HG03442 (cell line): Measurements from ENCODE around the gene ESYT2.

Source experiments
- ATAC-seq: cut with Tn5 transposase; IDR thresholded peaks from one replicate; pipeline ENCODE4 v1.9.1; 2021; ENCODE audit warnings: mild to moderate bottlenecking, moderate library complexity; ENCODE audit not compliant: unreplicated experiment

The ESYT2 gene

GRCh38 chr7:158804335-158804734 lies 25.0 kb downstream of the ESYT2 start:
- no peak for ATAC-seq

GRCh38 chr7:158803367-158803969 lies 25.8 kb downstream of the ESYT2 start:
- no peak for ATAC-seq

- no peak for ATAC-seq
These were observed 26.6 kb downstream of the ESYT2 start for GRCh38 chr7:158802535-158803366.

- no peak for ATAC-seq
These were observed 30.6 kb downstream of the ESYT2 start for GRCh38 chr7:158798741-158799140.

- ATAC-seq: no peak
These were observed 32.6 kb downstream of the ESYT2 start for GRCh38 chr7:158796667-158797066.

- no peak for ATAC-seq
These were observed 34.0 kb downstream of the ESYT2 start for GRCh38 chr7:158795272-158795671.

- ATAC-seq: no peak
These were observed 38.2 kb downstream of the ESYT2 start for GRCh38 chr7:158791107-158791506.

GRCh38 chr7:158789842-158790241 lies 39.5 kb downstream of the ESYT2 start:
- ATAC-seq: no peak

GRCh38 chr7:158786898-158787297 lies 42.4 kb downstream of the ESYT2 start:
- no peak for ATAC-seq

GRCh38 chr7:158784270-158784669 lies 45.0 kb downstream of the ESYT2 start:
- no peak for ATAC-seq

- ATAC-seq: no peak
These were observed 45.7 kb downstream of the ESYT2 start for GRCh38 chr7:158783595-158783994.

- no peak for ATAC-seq
These were observed 46.4 kb downstream of the ESYT2 start for GRCh38 chr7:158782761-158783401.

- no peak for ATAC-seq
These were observed 47.2 kb downstream of the ESYT2 start for GRCh38 chr7:158781974-158782664.

- ATAC-seq: no peak
These were observed 47.9 kb downstream of the ESYT2 start for GRCh38 chr7:158781217-158781973.

GRCh38 chr7:158779061-158780000 lies 50.0 kb downstream of the ESYT2 start:
- ATAC-seq: no peak

- no peak for ATAC-seq
These were observed 50.8 kb downstream of the ESYT2 start for GRCh38 chr7:158778471-158778870.

- no peak for ATAC-seq
These were observed 51.5 kb downstream of the ESYT2 start for GRCh38 chr7:158777793-158778192.

GRCh38 chr7:158776474-158776873 lies 52.8 kb downstream of the ESYT2 start:
- ATAC-seq: no peak

- ATAC-seq: no peak
These were observed 54.4 kb downstream of the ESYT2 start for GRCh38 chr7:158774952-158775351.

- ATAC-seq: no peak
These were observed 56.4 kb downstream of the ESYT2 start for GRCh38 chr7:158772916-158773315.
